Ishikawa (cell line): Measurements from ENCODE around the gene ST3GAL3.

Source experiments
- CEBPB ChIP-seq: IDR thresholded peaks from 2 replicates; pipeline ENCODE4 v1.6.1; 2012
- EGR1 ChIP-seq: IDR thresholded peaks from 2 replicates; pipeline ENCODE4 v1.6.1; 2012
- EP300 ChIP-seq: IDR thresholded peaks from 2 replicates; pipeline ENCODE4 v1.6.1; 2012; ENCODE audit warnings: borderline replicate concordance
- FOXM1 ChIP-seq: IDR thresholded peaks from 2 replicates; pipeline ENCODE4 v1.6.1; 2012; ENCODE audit warnings: low read depth, borderline replicate concordance
- NFIC ChIP-seq: IDR thresholded peaks from 2 replicates; pipeline ENCODE4 v1.6.1; 2012
- RAD21 ChIP-seq: IDR thresholded peaks from 2 replicates; pipeline ENCODE4 v1.6.1; 2012; ENCODE audit warnings: low read depth
- TAF1 ChIP-seq: IDR thresholded peaks from 2 replicates; pipeline ENCODE4 v1.6.1; 2012; ENCODE audit warnings: low read depth, mild to moderate bottlenecking
- TCF12 ChIP-seq: IDR thresholded peaks from 2 replicates; pipeline ENCODE4 v1.6.1; 2012; ENCODE audit warnings: low read depth
- TEAD4 ChIP-seq: IDR thresholded peaks from 2 replicates; pipeline ENCODE4 v1.6.1; 2012
- TF ChIP-seq, protein P1 (sequence below): IDR thresholded peaks from 2 replicates; pipeline ENCODE4 v1.6.1; 2012; ENCODE audit warnings: low read depth, mild to moderate bottlenecking
- TF ChIP-seq, protein P2 (sequence below): IDR thresholded peaks from 2 replicates; pipeline ENCODE4 v1.6.1; 2012

DNA sequence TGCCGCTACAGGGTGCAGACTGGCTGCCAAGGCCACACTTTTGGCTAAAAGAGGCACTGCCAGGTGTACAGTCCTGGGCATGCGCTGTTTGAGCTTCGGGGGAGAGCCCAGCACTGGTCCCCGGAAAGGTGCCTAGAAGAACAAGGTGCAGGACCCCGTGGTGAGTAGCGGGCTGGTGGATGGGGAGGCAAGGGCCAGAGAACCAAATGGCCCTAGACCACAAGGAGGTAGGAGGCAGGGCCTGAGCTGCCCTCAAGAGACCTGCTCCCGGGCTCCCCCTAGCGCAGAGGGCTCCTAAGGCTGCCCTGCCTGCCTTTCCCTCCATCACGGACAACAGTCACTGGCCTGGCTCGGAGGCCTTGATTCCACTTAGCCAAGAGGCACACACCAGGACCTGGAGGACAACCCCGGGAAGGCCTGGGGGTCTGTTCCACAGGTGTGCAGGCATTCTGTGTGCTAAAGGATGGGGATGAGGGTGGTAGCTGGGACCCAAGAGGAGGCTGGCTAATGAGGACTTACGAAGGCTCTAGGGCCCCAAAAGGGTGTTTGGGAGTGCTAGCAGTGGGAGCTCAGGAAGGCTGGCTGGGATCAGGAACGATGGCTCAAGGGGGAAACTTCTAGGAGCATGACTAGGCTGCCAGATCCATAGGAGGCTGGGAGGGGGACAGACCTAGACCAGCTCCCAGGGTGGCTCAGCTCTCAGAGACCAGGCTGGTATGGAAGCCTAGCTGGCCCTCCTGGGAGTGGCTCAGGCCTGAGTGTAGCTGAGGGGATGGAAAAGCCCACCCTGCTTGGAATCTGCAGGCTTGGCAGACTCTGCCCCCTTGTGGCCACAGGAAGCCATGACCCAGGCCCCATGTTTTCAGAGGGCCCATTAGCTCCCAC lies 227.0 kb downstream of the ST3GAL3 start:
- TF ChIP-seq, protein P1, sequence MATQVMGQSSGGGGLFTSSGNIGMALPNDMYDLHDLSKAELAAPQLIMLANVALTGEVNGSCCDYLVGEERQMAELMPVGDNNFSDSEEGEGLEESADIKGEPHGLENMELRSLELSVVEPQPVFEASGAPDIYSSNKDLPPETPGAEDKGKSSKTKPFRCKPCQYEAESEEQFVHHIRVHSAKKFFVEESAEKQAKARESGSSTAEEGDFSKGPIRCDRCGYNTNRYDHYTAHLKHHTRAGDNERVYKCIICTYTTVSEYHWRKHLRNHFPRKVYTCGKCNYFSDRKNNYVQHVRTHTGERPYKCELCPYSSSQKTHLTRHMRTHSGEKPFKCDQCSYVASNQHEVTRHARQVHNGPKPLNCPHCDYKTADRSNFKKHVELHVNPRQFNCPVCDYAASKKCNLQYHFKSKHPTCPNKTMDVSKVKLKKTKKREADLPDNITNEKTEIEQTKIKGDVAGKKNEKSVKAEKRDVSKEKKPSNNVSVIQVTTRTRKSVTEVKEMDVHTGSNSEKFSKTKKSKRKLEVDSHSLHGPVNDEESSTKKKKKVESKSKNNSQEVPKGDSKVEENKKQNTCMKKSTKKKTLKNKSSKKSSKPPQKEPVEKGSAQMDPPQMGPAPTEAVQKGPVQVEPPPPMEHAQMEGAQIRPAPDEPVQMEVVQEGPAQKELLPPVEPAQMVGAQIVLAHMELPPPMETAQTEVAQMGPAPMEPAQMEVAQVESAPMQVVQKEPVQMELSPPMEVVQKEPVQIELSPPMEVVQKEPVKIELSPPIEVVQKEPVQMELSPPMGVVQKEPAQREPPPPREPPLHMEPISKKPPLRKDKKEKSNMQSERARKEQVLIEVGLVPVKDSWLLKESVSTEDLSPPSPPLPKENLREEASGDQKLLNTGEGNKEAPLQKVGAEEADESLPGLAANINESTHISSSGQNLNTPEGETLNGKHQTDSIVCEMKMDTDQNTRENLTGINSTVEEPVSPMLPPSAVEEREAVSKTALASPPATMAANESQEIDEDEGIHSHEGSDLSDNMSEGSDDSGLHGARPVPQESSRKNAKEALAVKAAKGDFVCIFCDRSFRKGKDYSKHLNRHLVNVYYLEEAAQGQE, result no peak
- peak; percentile 82 for TF ChIP-seq RAD21
- TF ChIP-seq, protein P2, sequence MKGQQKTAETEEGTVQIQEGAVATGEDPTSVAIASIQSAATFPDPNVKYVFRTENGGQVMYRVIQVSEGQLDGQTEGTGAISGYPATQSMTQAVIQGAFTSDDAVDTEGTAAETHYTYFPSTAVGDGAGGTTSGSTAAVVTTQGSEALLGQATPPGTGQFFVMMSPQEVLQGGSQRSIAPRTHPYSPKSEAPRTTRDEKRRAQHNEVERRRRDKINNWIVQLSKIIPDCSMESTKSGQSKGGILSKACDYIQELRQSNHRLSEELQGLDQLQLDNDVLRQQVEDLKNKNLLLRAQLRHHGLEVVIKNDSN, result no peak
- no peak for TF ChIP-seq FOXM1
- no peak for TF ChIP-seq CEBPB
- no peak for TF ChIP-seq TCF12
- TF ChIP-seq TEAD4, result no peak
- no peak for TF ChIP-seq TAF1
- no peak for TF ChIP-seq EGR1
- TF ChIP-seq NFIC, result no peak
- no peak for TF ChIP-seq EP300
